Cerebellar nuclear complex (tissue), 1 donor: ENCODE data around the gene NIPSNAP2.
A peak's percentile ranks its signal among the peaks of the same experiment; 100 is the strongest.
"Not testable (repeated sequence)": the region's sequence is repeated elsewhere in the genome, so short reads cannot be mapped to it uniquely, and the experiment has no call there.

Source experiments
- DNase-seq, 2 experiments: peaks; one replicate each; lab custom pipeline; 2025; lab: John Stamatoyannopoulos, UW

The NIPSNAP2 gene

DNA sequence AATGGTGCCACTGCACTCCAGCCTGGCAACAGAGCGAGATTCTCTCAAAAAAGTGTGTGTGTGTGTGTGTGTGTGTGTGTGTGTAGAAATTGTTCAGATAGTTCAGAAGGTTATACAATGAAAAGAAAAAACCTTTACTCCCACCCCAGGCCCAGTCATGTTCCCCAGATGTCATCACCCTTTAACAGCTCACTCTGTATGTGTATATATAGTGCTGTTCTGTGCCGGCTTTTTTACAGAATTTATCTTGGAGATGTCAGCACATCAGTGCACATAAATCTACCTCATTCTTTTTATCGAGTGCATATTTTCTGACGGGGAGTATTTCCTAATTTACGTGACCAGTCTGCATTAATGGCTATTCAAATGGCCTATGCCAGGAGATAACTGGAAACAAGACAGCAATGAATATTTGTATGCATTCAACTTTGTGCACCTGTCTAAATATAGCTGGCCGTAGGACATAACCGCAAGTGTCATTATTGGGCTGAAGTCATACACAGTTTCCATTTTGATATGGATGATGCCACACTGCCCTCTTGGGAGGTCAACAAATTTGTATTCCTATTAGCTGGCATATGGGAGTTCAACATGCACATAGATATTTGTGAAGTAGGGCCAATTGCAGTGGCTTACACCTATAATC, 11.7 kb downstream of the NIPSNAP2 start:
- DNase-seq, result no peak

DNA sequence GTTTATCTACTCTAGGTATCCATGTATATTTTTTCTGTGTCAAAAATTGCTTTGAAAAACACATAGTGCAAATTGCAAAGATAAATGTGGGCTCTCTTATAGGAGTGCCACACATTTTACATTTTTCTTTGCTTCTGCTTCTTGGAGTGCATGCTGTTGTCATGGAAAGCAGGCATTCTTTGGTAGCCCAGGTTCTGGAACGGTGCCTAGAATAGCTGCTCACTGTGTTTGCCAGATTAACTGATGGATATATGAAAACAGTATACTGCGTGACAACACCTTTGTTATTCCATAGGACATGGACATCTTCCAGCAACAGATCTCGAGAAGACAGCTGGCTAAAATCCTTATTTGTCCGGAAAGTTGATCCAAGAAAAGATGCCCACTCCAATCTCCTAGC, 13.4 kb downstream of the NIPSNAP2 start:
- no peak for DNase-seq

- DNase-seq, result no peak
Measured at GRCh38 chr7:55980266-55980665, 15.9 kb downstream of the NIPSNAP2 start.

GRCh38 chr7:55983537-55983936, 19.2 kb downstream of the NIPSNAP2 start:
- DNase-seq, result no peak

- DNase-seq, result no peak
Measured at GRCh38 chr7:55992346-55992745, 28.0 kb downstream of the NIPSNAP2 start.

DNA sequence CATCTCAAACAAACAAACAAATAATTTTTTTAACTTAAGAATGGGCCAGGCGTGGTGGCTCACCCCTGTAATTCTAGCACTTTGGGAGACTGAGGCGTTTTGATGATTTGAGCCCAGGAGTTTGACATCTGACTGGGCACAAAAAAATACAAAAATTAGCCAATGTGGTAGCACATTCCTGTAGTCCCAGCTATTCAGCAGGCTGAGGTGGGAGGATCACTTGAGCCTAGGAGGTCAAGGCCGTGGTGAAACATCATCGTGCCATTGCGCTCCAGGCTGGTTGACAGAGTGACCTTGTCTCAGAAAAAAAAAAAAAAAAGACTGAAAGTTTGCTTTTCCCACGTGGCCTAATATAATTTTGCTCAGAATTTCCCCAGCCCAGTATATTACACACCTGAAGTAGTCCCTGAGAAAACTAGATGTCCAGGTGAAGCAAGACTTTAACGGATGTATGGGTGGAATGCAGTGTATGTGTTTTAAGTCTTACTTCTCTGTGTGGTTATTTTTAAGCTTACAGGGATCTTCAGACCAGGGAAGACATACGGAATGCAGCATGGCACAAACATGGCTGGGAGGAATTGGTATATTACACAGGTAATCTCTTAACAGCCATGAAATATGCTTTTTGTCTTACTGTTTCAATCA, 32.6 kb downstream of the NIPSNAP2 start:
- no peak for DNase-seq

DNA sequence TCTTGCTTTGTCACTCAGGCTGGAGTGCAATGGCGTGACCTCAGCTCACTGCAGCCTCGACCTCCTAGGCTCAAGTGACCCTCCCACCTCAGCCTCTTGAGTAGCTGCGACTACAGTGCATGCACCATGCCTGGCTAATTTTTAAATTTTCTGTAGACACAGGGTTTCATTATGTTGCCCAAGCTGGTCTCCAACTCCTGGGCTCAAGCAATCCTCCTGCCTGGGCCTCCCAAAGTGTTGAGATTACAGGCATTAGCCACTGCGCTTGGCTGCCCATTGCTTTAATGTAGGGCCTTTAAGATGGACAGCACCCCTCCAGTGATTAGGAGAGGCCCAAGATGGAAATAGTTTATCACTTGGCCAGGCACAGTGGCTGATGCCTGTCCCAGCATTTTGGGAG, 39.4 kb downstream of the NIPSNAP2 start:
- DNase-seq, result no peak

DNA sequence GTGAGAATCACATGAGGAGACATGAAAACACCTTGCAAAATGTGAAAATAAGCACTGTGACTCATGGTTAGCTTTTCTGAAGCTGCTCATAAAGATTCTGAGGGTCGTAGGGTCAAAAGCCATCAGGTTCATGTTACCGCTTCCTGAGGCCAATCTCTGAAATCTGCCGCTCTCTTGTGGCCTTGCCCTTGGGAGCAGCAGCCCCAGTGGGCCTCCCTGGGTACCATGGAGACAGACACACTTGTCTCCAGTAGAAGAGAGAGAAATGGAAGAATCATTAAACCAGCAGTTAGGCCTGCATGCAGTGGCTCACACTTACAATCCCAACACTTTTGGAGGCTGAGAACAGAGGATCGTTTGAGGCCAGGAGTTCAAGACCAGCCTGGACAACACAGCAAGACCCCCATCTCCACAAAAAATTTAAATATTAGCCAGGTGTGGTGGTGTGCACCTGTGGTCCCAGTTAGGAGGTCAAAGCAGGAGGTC, 42.8 kb downstream of the NIPSNAP2 start:
- no peak for DNase-seq

DNA sequence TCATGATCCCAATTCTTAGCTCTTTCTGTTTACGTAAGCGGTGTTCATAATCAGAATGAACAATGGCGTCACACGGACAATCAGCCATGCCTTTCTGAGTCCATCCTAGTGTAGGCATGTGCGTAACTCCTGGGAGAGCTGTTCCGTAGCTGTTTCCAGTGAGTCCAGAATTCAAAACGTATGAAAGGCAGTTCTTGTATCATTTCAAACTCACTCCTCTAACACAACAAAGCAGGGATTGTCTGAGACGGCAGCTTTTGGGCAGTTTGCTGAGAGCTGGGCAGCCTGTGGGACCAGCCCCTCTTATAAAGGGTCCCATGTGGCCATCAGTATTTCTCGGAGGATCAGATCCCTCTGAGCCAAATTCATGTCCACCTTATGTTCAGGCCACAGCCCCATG, 43.5 kb downstream of the NIPSNAP2 start:
- DNase-seq, result no peak

GRCh38 chr7:56009695-56010094, 45.3 kb downstream of the NIPSNAP2 start:
- DNase-seq, result no peak

DNA sequence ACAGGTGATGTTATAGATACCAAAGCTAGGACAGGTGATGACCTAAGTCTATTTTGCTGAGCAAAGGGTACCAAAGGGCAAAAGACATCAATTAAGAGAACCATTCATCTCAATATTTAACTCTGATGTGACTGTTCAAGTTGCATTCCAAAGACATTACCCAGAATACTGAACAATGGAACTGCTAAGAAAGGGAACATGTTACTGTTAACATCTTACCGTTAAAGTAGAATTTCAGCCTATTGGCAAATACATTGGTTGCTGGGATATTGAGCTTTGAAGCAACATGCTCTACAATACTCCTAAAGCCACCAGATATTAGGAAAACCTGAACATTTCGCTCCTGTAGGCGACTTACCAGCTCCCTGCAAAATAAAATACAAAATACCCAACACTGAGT, 52.6 kb downstream of the NIPSNAP2 start:
- not testable (repeated sequence) for DNase-seq

- DNase-seq, result no peak
Measured at GRCh38 chr7:56019501-56019900, 55.1 kb downstream of the NIPSNAP2 start.

DNA sequence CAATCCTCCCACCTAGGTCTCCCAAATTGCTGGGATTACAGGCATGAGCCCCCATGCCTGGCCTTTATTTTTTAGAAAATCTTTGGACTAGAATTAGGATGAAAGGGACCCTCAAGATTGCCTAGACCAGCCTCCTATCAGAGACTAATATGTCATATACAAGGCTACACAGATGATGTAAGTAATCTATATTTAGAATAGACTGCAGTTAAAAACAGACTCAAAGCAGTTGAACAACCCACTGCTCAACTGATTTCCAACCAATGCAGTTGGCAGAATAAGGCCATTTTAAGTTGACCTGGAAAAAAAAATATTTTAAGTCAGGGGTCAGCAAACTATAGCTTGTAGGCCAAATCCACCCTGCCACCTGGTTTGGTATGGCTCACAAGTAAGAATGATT, 59.1 kb downstream of the NIPSNAP2 start:
- no peak for DNase-seq

- no peak for DNase-seq
Measured at GRCh38 chr7:56026538-56026937, 62.2 kb downstream of the NIPSNAP2 start.

DNA sequence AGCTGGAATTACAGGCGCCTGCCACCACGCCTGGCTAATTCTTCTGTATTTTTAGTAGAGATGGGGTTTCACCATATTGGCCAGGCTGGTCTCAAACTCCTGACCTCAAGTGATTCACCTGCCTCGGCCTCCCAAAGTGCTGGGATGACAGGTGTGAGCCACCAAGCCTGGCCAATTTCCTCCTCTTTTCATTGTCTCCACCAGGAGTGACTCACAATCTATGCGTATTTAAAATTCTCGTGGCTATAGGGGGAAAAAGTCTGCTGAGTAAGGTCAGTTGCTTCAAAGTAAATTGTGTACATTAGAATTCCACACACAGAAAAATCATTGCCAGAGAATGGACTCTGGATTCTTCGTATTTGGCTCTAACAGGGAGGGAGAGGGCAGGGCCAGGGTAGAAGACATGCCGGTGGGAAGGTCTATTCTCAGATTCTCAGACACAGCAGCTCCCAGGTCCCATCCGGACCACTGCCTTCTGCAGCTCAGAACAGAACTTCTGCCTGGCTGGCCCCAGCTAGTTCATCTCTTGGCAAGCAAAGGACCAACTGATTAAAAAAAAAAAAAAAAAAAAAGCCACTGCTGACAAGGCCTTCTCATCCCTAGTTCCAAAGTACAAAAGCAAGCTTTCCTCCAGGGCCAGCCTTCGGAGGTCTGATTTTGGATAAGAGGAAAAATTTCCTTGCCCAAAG, 64.7 kb downstream of the NIPSNAP2 start:
- no peak for DNase-seq

- DNase-seq, result no peak
Measured at GRCh38 chr7:56030340-56030739, 66.0 kb downstream of the NIPSNAP2 start.

- not testable (repeated sequence) for DNase-seq
Measured at GRCh38 chr7:56031556-56031955, 67.2 kb downstream of the NIPSNAP2 start.

DNA sequence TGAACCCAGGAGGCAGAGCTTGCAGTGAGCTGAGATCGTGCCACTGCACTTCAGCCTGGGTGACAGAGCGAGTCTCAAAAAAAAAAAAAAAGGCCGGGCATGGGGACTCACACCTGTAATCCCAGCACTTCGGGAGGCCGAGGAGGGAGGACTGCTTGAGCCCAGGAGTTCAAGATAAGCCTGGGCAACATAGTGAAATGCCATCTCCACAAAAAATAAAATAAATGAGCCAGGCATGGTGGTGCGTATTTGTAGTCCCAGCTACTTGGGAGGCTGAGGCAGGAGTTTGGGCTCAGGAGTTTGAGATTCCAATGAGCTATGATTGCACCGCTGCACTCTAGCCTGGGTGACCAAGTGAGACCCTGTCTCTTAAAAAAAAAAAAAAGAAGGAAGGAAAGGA, 68.2 kb downstream of the NIPSNAP2 start:
- DNase-seq, result not testable (repeated sequence)

DNA sequence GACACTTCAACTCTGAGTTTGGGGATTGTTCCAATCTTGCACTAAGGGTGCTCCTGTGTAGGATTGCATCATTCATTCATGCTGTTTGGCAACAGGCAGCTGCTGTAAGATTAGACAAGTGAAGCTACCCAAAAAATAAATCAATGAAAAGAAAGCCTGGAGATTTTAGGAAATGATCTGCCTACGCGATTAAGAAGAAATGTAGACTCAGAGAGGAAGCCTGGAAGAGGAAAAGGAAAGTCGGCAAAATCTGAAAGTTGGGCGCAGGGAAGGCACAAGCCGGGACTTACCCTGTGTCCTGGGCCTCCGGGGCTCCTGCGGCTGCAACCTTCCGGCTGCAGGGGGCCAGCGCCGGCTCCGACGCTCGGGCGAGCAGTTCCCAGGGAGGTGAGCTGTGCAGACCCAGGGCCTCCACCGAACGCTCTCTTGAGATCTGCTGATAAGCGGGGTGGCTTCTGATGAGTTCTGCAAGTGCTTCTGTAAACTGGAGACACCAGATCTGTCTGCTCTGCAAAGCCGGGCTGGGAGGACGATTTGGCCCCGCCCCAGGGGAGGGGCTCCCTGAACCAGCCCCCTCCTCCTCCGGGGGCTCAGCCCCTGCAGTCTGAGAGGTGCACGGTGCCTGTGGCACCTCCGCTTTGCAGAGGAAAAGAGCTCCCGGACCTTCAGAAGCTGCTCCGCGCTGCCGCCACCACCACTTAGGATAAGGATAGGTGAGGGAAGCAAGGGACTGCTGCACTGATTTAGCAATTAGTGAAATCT, 69.5 kb downstream of the NIPSNAP2 start:
- peak in 1 of 2 experiments; percentile 7 for DNase-seq

DNA sequence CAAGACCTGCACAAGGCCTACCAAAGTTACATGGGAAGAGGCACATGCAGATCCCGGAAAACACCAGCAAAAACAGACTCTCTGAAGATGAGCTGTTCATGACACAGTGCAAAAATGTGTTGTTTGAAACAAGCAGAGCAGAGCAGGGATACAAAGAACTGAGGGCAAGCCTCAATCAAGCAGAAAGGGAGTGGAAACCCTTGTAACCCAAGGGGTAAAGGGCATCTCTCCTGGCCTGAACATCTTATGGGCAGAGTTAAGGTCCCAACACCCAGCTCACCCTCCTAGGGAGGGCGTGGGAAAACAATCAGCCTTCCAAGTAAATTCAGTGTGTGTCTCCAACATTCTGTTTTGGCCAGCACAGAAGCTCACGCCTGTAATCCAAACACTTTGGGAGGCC, 76.3 kb downstream of the NIPSNAP2 start:
- no peak for DNase-seq

GRCh38 chr7:56045758-56046157, 81.4 kb downstream of the NIPSNAP2 start:
- not testable (repeated sequence) for DNase-seq

GRCh38 chr7:56046721-56047445, 82.5 kb downstream of the NIPSNAP2 start:
- no peak for DNase-seq
